Activated naive CD8-positive, alpha-beta T cell treated with anti-CD3 and anti-CD28 coated beads for 36 hours (primary cell): ENCODE data around the gene BTD. TPM values are rescaled to one million over a fixed set of nuclear protein-coding genes. Genes with fewer than 3 reads are reported as not detected.
A peak's percentile ranks its signal among the peaks of the same experiment; 100 is the strongest.

Experiments
- DNase-seq: peaks from one replicate; pipeline ENCODE4 v3.0.0; 2021
- H3K27ac Mint-ChIP-seq: one replicate; pipeline ENCODE4 v1.8.0; 2022; ENCODE audit warnings: mild to moderate bottlenecking, moderate library complexity, mixed read lengths
- H3K27me3 Mint-ChIP-seq: one replicate; pipeline ENCODE4 v1.8.0; 2022; ENCODE audit warnings: mild to moderate bottlenecking, mixed read lengths
- H3K36me3 Mint-ChIP-seq: one replicate; pipeline ENCODE4 v1.8.0; 2021; ENCODE audit warnings: mild to moderate bottlenecking, mixed read lengths
- H3K4me1 Mint-ChIP-seq: one replicate; pipeline ENCODE4 v1.8.0; 2021; ENCODE audit warnings: mixed read lengths
- H3K4me3 Mint-ChIP-seq: one replicate; pipeline ENCODE4 v1.8.0; 2022; ENCODE audit warnings: mild to moderate bottlenecking, moderate library complexity, mixed read lengths
- H3K9me3 Mint-ChIP-seq: one replicate; pipeline ENCODE4 v1.8.0; 2022; ENCODE audit warnings: mixed read lengths
- total RNA-seq, 2 experiments: library from RNA; stranded (reverse); gene quantifications; one replicate each; pipeline ENCODE4 v1.2.3, GENCODE V29; 2021

The BTD gene
- total RNA-seq, 2 experiments from 2014 or later = 2.2 to 2.7 TPM

DNA sequence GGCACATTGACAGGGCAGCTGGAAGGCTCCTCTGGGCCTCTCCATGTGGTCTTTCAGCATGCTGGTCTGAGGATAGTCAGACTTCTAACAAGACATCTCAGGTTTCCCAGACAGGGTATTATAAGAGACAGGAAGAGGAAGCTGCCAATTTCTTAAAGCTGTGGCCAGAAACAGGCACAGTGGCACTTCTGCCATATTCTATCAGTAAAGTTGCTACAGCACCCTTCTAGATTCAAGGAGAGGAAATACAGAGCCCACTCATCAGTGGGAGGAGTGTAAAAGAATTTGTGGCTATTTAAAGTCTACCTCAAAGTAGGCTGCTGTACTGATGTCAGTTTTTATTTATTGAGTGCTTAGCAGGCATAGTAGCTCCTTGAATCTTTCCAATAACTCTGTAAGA is 55.5 kb downstream of the BTD start:
- peaks cover 12% of the 10 kb centered on the region for H3K36me3 Mint-ChIP-seq
- peaks cover 7% of the 10 kb centered on the region for H3K4me1 Mint-ChIP-seq
- peaks cover under 1% of the 10 kb centered on the region for H3K27me3 Mint-ChIP-seq
- peaks cover 16% of the 10 kb centered on the region for H3K9me3 Mint-ChIP-seq
- no peak overlapping the region for H3K27ac Mint-ChIP-seq
- H3K4me3 Mint-ChIP-seq = no peak overlapping the region
- no peak for DNase-seq

DNA sequence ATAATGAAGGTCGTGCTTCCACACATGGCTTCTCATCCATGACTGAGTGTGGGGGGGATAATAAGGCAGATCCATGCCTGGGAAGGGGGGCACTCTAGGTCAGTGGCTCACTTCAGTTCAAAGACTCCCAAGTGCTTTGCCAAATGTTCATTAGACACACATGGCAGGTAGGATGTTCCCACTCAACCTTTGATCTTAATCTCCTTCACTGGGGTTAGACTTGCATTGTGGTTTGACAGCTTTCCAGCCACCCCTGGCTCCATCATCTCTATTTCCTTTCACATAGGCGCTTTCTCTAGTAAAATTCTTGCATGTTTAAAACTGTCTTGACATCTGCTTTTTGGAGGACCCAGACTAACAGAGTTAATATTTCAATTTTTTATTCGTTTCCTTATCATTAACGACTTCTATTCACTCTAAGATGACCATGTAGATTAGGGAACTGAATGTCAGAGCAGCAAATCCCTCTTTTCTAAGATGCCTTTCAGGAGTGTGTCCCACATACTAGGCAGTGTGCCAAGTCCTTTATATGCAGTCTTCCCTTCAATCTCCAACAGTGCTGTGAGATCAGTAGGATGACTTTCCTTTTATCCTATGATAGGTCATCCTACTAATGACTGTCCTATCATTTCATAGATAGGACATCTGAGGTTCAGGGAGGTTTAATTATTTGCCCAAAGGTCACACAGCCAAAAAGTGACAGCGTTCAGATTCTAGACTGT is 57.9 kb downstream of the BTD start:
- Mint-ChIP-seq H3K36me3 (peaks cover 11% of the 10 kb centered on the region), H3K9me3 (peaks cover 21% of the 10 kb centered on the region), H3K27ac (no peak overlapping the region), H3K4me1 (peaks cover 7% of the 10 kb centered on the region), H3K27me3 (no peaks in the 10 kb centered on the region), H3K4me3 (no peak overlapping the region)
- no peak for DNase-seq

DNA sequence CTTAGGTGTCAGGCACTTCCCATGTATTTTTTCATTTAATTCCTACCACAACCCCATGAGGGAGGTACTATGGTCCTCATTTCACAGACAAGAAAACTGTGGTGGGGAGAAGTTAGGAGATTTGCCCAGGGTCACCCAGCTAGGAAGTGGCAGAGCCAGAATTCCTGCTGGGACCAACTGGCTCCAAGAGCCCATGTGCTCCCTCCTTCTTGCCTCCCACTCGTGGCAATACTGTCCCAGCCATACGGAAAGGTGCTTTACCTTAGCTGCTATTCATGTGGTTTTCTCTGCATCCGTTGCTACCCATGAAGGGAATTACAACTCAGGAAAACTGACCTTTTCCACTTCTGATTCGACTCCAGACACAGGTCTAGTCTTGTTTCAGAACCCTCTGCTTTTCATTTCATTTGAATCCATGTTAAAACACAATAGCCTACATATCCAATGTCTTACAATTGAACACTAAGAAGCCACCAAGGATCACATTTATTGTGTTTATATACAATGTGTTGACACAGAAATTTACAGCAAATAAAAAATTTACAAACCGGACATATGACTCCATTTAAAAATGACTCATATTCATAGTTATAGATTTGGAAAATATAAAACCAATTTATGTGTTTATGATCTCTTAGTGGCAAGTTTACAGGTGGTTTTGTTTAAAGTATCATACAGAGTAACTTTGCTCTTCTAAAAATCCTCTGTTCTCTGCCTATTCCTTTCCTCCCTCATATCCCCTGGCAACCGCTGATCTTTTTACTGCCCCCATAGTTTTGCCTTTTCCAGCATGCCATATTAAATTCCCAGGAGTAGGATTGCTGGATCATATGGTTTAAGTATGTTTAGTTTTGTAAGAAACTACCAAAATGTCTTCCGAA is 58.8 kb downstream of the BTD start:
- Mint-ChIP-seq H3K4me1 (peaks cover 7% of the 10 kb centered on the region), H3K36me3 (peaks cover 15% of the 10 kb centered on the region), H3K27me3 (no peaks in the 10 kb centered on the region), H3K27ac (no peak overlapping the region), H3K9me3 (peaks cover 18% of the 10 kb centered on the region), H3K4me3 (no peak overlapping the region)
- no peak for DNase-seq

DNA sequence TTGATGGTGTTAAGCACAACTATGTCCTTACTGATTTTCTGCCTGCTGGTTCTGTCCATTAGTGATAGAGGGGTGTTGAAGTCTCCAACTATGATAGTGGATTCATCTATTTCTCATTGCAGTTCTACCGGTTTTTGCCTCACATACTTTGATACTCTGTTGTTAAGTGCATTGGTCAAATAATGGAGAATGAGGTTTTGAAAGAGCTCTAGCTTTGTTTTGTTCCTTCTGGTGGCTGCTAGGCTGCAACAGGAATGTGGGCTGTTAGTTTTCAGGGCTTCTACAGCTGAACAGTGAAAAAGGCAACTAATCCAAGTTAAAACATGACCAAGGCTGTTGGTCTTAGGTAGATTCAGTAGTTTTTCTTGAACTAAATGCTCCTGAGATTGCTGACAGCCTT is 62.6 kb downstream of the BTD start:
- no peak overlapping the region for H3K4me3 Mint-ChIP-seq
- H3K36me3 Mint-ChIP-seq = peaks cover 33% of the 10 kb centered on the region
- H3K27ac Mint-ChIP-seq = no peak overlapping the region
- no peak for DNase-seq
- H3K4me1 Mint-ChIP-seq = peaks cover 25% of the 10 kb centered on the region
- H3K27me3 Mint-ChIP-seq = no peaks in the 10 kb centered on the region
- H3K9me3 Mint-ChIP-seq = peaks cover 5% of the 10 kb centered on the region

DNA sequence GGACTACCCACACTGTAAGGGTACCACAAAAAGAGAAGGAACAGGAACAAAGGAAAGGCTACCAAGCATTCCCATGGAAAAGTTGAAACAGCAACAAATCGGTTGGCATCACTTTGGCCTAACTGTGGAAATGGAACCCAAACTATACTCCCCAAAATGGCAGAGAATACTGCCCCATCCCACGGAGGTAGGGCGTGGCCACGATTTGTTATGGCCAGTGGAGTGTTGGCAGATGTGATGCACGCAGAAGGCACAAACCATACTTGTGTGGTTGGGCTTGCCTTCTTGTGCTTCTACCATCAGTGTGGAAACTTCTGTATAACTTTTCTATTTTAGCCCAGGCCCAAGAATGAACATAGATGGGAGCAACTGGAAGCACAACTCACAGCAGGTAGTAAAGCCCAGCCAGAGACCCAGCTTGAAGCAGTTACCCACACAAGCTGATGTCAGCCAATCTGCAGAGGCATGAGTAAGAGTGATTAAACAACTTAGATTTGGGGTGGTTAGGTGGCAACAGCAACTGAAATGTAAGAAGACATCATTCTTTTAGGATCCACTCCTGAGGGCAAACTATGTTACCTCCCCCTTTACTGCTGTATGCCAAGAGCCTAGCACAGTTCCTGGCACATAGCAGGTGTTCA is 64.1 kb downstream of the BTD start:
- no peak for DNase-seq
- Mint-ChIP-seq H3K36me3 (peaks cover 39% of the 10 kb centered on the region), H3K27me3 (no peaks in the 10 kb centered on the region), H3K9me3 (peaks cover 5% of the 10 kb centered on the region), H3K4me1 (peaks cover 19% of the 10 kb centered on the region), H3K27ac (no peak overlapping the region), H3K4me3 (no peak overlapping the region)

DNA sequence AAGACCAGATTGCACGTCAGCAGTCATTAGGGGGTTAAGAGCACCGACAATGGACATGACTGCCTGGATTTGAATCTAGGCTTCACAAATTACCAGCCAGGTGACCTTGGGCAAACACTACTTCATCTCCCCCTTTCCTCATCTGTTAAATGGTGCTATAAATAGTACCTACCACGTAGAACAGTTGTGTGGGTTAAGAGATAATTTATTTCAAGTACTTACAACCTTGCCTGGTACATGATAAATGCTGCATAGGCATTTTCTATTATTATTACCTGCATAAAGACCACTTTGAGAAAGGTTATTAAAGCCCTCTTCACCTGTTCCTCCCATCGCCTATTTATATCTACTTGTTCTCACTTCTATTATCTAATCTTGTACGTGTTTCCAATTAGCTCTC is 64.7 kb downstream of the BTD start:
- Mint-ChIP-seq H3K27me3 (no peaks in the 10 kb centered on the region), H3K4me3 (no peak overlapping the region), H3K4me1 (peaks cover 19% of the 10 kb centered on the region), H3K27ac (no peak overlapping the region), H3K9me3 (peaks cover 5% of the 10 kb centered on the region), H3K36me3 (peaks cover 39% of the 10 kb centered on the region)
- DNase-seq = no peak

DNA sequence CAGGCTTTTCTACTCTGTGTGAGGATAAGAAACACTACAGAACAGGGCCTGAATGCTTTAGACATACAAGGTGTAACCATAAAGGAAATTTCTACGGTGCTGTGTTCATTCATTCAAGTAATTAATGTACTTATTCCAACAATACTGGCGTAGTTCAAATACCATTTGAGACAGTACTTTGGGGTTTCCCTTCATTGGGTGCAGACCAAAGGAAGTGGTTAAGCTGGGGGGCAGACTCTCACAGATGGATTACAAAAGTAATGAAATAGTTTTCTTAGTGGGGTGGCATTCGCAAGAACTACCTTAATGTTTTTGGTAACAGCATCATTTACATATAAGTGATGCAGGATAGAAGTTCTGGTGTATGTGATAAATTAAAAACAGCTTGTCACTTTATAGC is 65.9 kb downstream of the BTD start:
- no peaks in the 10 kb centered on the region for H3K27me3 Mint-ChIP-seq
- DNase-seq = peak; percentile 40
- H3K27ac Mint-ChIP-seq = no peak overlapping the region
- no peak overlapping the region for H3K4me3 Mint-ChIP-seq
- H3K4me1 Mint-ChIP-seq = peaks cover 19% of the 10 kb centered on the region
- peaks cover 4% of the 10 kb centered on the region for H3K9me3 Mint-ChIP-seq
- peaks cover 39% of the 10 kb centered on the region for H3K36me3 Mint-ChIP-seq

DNA sequence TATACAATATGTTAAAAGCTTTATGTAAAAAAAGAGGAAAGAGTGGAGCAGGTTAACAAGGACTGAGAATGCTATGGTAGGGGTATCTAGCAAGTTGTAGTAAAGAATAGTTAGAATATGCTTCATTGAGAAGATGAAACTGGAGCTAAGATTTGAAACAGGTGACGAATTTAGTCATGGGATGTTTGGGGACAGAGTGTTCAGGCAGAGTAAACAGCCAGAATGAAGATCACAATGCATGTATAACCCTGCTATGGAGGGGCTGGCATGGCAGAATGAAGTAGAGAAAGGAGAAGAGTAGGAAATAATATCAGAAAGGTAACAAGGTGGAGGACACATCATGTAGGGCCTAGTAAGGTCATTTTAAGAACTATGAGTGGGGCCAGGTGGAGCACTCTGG is 72.0 kb downstream of the BTD start:
- Mint-ChIP-seq H3K4me1 (peaks cover 2% of the 10 kb centered on the region), H3K36me3 (peaks cover 15% of the 10 kb centered on the region), H3K27me3 (no peaks in the 10 kb centered on the region), H3K4me3 (no peak overlapping the region), H3K9me3 (no peaks in the 10 kb centered on the region), H3K27ac (no peak overlapping the region)
- no peak for DNase-seq

DNA sequence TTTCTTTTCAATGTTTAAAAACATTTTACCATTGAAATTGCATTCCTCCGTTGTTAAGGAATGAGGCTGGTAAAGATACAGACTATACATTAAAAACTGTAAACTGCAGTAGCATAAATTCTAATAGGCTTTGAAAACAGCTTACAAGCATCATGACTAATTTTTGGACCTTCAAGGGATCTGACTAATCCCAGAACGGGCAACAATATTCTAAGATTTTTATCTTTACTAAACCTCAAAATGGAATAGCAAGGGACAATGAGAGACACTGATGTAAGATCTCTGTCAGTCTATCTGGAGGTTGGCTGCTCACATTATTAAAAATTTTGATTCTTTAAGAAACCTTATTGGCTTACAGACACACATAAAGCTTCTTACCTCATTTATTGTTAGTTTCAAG is 74.7 kb downstream of the BTD start:
- no peak for DNase-seq
- no peak overlapping the region for H3K27ac Mint-ChIP-seq
- no peak overlapping the region for H3K4me3 Mint-ChIP-seq
- H3K27me3 Mint-ChIP-seq = no peaks in the 10 kb centered on the region
- no peaks in the 10 kb centered on the region for H3K4me1 Mint-ChIP-seq
- no peaks in the 10 kb centered on the region for H3K9me3 Mint-ChIP-seq
- H3K36me3 Mint-ChIP-seq = peaks cover 12% of the 10 kb centered on the region

DNA sequence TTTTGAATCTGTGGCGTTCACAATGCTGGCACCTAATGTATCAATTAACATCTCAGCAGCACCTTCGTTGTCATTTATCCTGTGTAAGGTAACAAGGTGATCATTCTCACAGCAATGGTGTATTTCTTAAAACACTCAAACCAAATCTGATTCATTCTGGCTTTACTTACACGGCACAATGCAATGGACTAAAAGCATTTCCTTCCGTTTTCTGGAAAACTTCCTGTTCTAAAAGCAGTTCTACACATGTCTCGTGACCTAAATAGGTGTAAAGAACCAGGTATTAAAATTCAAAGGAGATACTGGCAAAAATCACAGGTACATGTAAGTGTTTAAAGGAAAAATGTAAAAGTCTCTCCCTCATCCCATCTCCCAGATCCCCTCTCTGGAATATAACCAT is 77.8 kb downstream of the BTD start:
- peaks cover 9% of the 10 kb centered on the region for H3K36me3 Mint-ChIP-seq

DNA sequence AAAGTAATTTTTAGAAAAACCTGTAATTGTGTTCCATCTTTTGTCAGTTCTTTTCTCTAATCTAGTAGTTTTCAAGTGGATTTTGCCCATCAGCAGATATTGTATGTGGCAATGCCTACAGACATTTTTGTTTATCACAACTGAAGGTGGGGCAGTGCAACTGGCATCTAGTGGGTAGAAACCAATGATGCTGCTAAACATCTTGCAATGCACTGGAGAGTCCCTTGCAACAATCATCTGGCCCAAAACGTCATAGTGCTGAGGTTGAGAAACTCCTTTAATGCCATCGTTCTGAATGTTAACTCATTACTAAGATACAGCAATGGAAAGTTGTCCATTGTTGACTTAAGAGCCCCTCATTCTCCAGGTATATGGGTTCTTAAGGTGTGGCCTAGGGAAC is 80.1 kb downstream of the BTD start:
- no peaks in the 10 kb centered on the region for H3K4me1 Mint-ChIP-seq
- DNase-seq = no peak
- H3K4me3 Mint-ChIP-seq = no peak overlapping the region
- H3K27ac Mint-ChIP-seq = no peak overlapping the region
- peaks cover 19% of the 10 kb centered on the region for H3K36me3 Mint-ChIP-seq
- no peaks in the 10 kb centered on the region for H3K9me3 Mint-ChIP-seq
- no peaks in the 10 kb centered on the region for H3K27me3 Mint-ChIP-seq

More for the DNA sequence above, 77.8 kb downstream of the BTD start:
- no peaks in the 10 kb centered on the region for H3K27me3 Mint-ChIP-seq
- H3K4me3 Mint-ChIP-seq = no peak overlapping the region
- H3K27ac Mint-ChIP-seq = no peak overlapping the region
- no peaks in the 10 kb centered on the region for H3K4me1 Mint-ChIP-seq
- H3K9me3 Mint-ChIP-seq = no peaks in the 10 kb centered on the region
- no peak for DNase-seq

DNA sequence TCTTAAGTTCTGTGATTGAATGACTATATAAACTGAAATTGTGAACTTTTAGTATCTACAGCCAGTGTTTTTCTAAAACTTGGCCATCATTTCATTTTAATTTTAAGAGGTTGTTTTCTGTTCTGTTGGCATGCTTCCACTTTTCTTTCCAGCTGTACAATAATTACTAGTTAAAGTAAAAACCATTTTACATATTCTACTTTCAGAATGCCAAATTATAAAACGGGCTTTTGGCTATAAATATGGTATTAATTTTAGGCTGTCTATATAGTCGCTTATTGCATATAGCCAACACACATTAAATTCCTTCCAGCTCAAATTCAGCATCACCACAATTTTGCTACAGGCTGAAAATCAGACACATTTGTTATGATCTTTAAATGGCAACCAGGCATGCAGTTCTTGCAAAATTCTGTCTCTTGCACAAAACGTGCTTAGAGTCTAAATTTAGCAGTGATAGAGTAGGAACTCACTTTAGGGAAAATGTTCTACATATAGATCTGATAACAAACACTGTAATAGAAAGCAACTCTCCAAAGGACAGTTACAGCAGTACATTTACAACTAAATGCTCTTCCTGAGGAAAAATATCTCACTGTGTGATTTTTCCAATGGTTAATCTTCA is 81.1 kb downstream of the BTD start:
- no peak overlapping the region for H3K27ac Mint-ChIP-seq
- DNase-seq = no peak
- H3K9me3 Mint-ChIP-seq = no peaks in the 10 kb centered on the region
- H3K27me3 Mint-ChIP-seq = no peaks in the 10 kb centered on the region
- H3K36me3 Mint-ChIP-seq = peaks cover 18% of the 10 kb centered on the region
- no peaks in the 10 kb centered on the region for H3K4me1 Mint-ChIP-seq
- H3K4me3 Mint-ChIP-seq = no peak overlapping the region

DNA sequence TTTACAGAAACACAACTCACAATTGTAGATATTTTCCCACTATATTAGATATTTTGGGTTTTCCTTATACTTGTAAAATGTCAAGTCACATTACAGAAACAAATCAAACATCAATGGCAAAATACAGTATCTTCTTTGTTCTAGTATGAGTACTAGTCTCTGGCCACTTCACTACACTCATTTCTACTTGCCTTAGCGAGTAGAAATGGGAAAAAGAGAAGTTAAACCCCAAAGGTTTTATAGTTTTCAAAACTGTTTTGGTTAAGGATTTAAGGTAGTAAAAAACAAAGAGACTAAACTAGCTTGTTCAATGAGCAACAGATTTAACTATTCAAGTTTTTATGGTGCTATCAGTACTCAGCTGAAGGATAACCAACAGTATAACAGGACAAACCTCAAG is 81.7 kb downstream of the BTD start:
- peaks cover 18% of the 10 kb centered on the region for H3K36me3 Mint-ChIP-seq
- no peaks in the 10 kb centered on the region for H3K9me3 Mint-ChIP-seq
- no peak overlapping the region for H3K4me3 Mint-ChIP-seq
- no peak overlapping the region for H3K27ac Mint-ChIP-seq
- DNase-seq = no peak
- H3K27me3 Mint-ChIP-seq = no peaks in the 10 kb centered on the region
- H3K4me1 Mint-ChIP-seq = no peaks in the 10 kb centered on the region

DNA sequence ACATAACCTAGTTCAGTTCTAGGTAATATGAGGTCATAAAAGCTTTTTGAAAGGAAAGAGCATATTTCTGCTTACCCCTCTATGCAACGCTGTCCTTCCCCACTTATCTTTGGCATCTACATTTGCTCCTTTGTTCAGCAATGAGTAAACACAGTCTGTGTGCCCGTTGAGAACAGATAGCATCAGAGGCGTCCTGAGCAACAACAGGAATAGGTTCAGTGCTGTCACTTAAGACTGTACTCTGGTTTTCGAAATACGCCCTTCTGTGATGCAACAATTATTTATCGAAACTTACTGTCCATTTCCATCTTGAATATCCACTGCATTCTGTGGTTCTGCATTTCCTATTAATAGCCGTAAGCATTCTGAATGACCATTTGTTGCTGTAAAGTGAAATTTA is 84.4 kb downstream of the BTD start:
- Mint-ChIP-seq H3K4me1 (no peaks in the 10 kb centered on the region), H3K9me3 (no peaks in the 10 kb centered on the region), H3K36me3 (peaks cover 15% of the 10 kb centered on the region), H3K27ac (no peak overlapping the region), H3K4me3 (no peak overlapping the region), H3K27me3 (no peaks in the 10 kb centered on the region)
- DNase-seq = no peak

DNA sequence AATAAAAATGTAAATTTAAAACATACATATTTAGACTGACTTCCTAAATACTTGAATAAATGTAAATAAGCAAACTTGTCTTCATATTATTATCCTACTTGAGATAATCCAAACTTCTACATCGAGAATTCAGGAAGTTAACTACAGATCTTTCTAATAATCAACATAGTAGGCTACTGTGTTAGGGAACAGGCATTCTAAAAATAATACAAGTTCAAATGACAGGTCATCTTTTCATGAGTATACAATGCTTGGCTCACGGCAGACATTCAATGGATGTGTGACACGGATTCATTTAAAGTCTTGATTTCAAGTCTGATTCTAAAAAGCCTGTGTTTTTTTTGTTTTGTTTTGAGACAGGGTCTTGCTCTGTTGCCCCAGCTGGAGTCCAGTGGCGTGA is 88.7 kb downstream of the BTD start:
- no peak for DNase-seq
- H3K27me3 Mint-ChIP-seq = no peaks in the 10 kb centered on the region
- no peak overlapping the region for H3K27ac Mint-ChIP-seq
- peaks cover 11% of the 10 kb centered on the region for H3K36me3 Mint-ChIP-seq
- H3K4me1 Mint-ChIP-seq = peaks cover 2% of the 10 kb centered on the region
- no peaks in the 10 kb centered on the region for H3K9me3 Mint-ChIP-seq
- no peak overlapping the region for H3K4me3 Mint-ChIP-seq
